ENCODE results near the gene ARHGEF38.

ARHGEF38 gene

GRCh38 chr4:105510245-105510644, 42.2 kb upstream of the ARHGEF38 start:
- no peak for DNase-seq
- Histone ChIP-seq H3K27me3 (replicated peaks) (no peaks in the 10 kb centered on the region), H3K27ac (no peak overlapping the region), H3K4me3 (ENCODE audit: low read depth, low read length) (no peak overlapping the region), H3K36me3 (replicated peaks) (no peaks in the 10 kb centered on the region)
- TF ChIP-seq CTCF (IDR thresholded peaks at IDR 0.05; ENCODE audit: low read depth, low read length, missing control alignments) = no peak
- in situ Hi-C loops (cut with HindIII; ENCODE audit: low pct_ligation_motif_present, low sequenced_read_pairs) = no loop called here

DNA sequence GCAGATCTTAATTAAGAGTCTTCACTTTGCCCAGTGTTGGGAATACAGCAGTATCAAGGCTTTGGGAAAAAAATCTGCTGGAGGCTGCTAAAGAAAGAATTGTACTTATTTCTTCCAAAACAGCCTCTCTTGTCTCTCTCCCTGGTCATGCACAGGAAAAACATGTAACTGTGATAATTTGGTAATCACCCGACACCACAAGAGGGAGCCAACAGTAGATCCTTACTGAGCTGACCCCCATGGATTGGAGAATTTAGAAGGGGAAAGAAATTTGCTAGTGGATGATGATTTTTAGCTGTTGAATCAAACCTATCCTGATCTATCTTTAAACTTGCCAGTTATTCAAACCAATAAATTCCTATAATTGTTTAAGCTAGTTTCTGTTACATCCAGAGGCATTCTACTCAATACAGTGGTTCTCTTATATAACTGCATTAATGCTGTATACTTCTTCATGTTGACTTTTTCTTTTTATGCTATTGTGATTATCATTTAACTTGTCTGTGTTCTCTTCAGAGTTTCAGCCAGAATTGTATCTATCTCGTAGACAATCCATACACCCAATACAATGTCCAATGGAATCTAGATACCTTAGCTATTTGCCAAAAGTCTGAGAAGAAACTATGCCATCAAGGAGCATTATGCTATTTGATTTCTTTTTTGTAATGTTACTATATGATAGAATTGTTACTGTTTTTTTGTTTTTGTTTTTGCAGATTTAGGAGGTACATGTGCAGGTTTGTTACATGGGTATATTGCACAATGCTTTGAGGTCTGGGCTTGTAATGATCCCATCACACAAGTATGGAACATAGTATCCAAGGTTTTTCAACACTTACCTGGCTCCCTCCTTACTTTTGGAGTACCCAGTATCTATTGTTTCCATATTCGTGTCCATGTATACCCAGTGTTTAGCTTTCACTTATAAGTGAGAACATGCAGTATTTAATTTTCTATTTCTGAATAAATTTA, 31.3 kb upstream of the ARHGEF38 start:
- peak; percentile 53 for DNase-seq
- in situ Hi-C loops (cut with HindIII; ENCODE audit: low pct_ligation_motif_present, low sequenced_read_pairs) = no loop called here
- Histone ChIP-seq H3K27me3 (replicated peaks) (no peaks in the 10 kb centered on the region), H3K27ac (no peak overlapping the region), H3K36me3 (replicated peaks) (no peaks in the 10 kb centered on the region), H3K4me3 (ENCODE audit: low read depth, low read length) (no peak overlapping the region)
- peak; percentile 81 for TF ChIP-seq CTCF (IDR thresholded peaks at IDR 0.05; ENCODE audit: low read depth, low read length, missing control alignments)

- in situ Hi-C loops (cut with HindIII; ENCODE audit: low pct_ligation_motif_present, low sequenced_read_pairs) = no loop called here
- Histone ChIP-seq H3K36me3 (replicated peaks) (no peaks in the 10 kb centered on the region), H3K27ac (no peak overlapping the region), H3K4me3 (ENCODE audit: low read depth, low read length) (no peak overlapping the region), H3K27me3 (replicated peaks) (no peaks in the 10 kb centered on the region)
- no peak for TF ChIP-seq CTCF (IDR thresholded peaks at IDR 0.05; ENCODE audit: low read depth, low read length, missing control alignments)
- DNase-seq = no peak
These were observed 25.8 kb upstream of the ARHGEF38 start for GRCh38 chr4:105526656-105527055.

- Histone ChIP-seq H3K36me3 (replicated peaks) (no peaks in the 10 kb centered on the region), H3K4me3 (ENCODE audit: low read depth, low read length) (no peak overlapping the region), H3K27me3 (replicated peaks) (no peaks in the 10 kb centered on the region), H3K27ac (no peak overlapping the region)
- TF ChIP-seq CTCF (IDR thresholded peaks at IDR 0.05; ENCODE audit: low read depth, low read length, missing control alignments) = no peak
- in situ Hi-C loops (cut with HindIII; ENCODE audit: low pct_ligation_motif_present, low sequenced_read_pairs) = no loop called here
- no peak for DNase-seq
These were observed 25.3 kb upstream of the ARHGEF38 start for GRCh38 chr4:105527081-105527480.

DNA sequence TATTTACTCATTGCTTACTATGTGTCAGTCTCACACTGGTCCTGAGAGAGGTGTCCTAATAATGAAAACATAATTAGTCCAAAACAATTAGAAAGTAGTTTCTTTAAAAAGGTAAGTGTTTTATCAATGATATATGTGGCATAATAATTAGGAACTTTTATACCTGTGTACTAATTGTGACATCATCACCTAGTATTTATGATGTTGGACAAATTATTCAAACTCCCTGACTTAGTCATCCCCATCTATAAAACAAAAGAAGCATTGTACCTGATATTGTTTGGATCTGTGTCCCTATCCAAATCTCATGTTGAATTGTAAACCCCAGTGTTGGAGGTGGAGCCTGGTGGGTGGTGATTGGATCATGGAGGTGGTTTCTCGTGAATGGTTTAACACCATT, 15.8 kb upstream of the ARHGEF38 start:
- TF ChIP-seq CTCF (IDR thresholded peaks at IDR 0.05; ENCODE audit: low read depth, low read length, missing control alignments) = no peak
- no peaks in the 10 kb centered on the region for H3K27me3 ChIP-seq (replicated peaks)
- no peak overlapping the region for H3K27ac ChIP-seq
- in situ Hi-C loops (cut with HindIII; ENCODE audit: low pct_ligation_motif_present, low sequenced_read_pairs) = no loop called here
- H3K36me3 ChIP-seq (replicated peaks) = no peaks in the 10 kb centered on the region
- no peak for DNase-seq
- H3K4me3 ChIP-seq (ENCODE audit: low read depth, low read length) = no peak overlapping the region

All from brain microvascular endothelial cell (primary cell).